ENCODE measurements around the gene SUPT3H. TPM values are rescaled to one million over a fixed set of nuclear protein-coding genes. Genes with fewer than 3 reads are reported as not detected.

Gene SUPT3H
- total RNA-seq, 3 donors from 2014 or later (not counting 1 experiment from before 2014, with no cell fraction given), result 7.3 to 10.9 (median 9.9) TPM

DNA sequence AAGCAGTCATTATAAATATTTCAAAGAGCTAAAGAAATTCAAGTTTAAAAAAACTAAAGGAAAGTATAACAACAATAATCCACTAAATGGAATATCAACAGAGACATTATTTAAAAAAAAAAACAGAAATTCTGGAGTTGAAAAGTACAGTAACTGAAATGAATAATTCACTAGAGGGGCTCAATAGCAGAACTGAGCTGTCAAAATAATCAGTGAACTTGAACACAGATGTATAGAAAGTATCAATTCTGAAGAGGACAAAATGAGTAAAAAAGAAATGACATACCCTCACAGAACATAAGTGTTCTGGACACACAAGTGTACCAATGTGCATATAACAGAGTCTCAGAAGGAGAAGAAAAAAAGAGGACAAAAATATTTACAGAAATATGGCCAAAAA lies 241.2 kb downstream of the SUPT3H start:
- ATAC-seq (no peak), DNase-seq (no peak)
- H3K4me3 ChIP-seq (ENCODE audit: low read length), result no peak overlapping the region
- H3K27ac ChIP-seq (ENCODE audit: low read length), result no peak overlapping the region
- H3K4me1 ChIP-seq (ENCODE audit: control insufficient read depth, insufficient read depth, low read length), result no peaks in the 10 kb centered on the region
- intact Hi-C loops (cut with micrococcal nuclease), result no loop called here
- Mint-ChIP-seq H3K36me3 (peaks cover 26% of the 10 kb centered on the region), H3K9me3 (peaks cover 10 to 16% of the 10 kb centered on the region in 2 donors), H3K4me3 (no peak overlapping the region), H3K27ac (no peak overlapping the region), H3K27me3 (ENCODE audit: low read depth in 2 of 2) (no peaks in the 10 kb centered on the region), H3K4me1 (no peaks in the 10 kb centered on the region)
- peaks cover 7% of the 10 kb centered on the region for H3K9me3 ChIP-seq (ENCODE audit: control insufficient read depth, insufficient read depth, low read length)
- TF ChIP-seq, protein P1, sequence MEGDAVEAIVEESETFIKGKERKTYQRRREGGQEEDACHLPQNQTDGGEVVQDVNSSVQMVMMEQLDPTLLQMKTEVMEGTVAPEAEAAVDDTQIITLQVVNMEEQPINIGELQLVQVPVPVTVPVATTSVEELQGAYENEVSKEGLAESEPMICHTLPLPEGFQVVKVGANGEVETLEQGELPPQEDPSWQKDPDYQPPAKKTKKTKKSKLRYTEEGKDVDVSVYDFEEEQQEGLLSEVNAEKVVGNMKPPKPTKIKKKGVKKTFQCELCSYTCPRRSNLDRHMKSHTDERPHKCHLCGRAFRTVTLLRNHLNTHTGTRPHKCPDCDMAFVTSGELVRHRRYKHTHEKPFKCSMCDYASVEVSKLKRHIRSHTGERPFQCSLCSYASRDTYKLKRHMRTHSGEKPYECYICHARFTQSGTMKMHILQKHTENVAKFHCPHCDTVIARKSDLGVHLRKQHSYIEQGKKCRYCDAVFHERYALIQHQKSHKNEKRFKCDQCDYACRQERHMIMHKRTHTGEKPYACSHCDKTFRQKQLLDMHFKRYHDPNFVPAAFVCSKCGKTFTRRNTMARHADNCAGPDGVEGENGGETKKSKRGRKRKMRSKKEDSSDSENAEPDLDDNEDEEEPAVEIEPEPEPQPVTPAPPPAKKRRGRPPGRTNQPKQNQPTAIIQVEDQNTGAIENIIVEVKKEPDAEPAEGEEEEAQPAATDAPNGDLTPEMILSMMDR (IDR thresholded peaks at IDR 0.05), result no peak
- no peaks in the 10 kb centered on the region for H3K36me3 ChIP-seq (ENCODE audit: control insufficient read depth, insufficient read depth, low read length)
- H3K27me3 ChIP-seq (ENCODE audit: control insufficient read depth, insufficient read depth, low read length), result no peaks in the 10 kb centered on the region

DNA sequence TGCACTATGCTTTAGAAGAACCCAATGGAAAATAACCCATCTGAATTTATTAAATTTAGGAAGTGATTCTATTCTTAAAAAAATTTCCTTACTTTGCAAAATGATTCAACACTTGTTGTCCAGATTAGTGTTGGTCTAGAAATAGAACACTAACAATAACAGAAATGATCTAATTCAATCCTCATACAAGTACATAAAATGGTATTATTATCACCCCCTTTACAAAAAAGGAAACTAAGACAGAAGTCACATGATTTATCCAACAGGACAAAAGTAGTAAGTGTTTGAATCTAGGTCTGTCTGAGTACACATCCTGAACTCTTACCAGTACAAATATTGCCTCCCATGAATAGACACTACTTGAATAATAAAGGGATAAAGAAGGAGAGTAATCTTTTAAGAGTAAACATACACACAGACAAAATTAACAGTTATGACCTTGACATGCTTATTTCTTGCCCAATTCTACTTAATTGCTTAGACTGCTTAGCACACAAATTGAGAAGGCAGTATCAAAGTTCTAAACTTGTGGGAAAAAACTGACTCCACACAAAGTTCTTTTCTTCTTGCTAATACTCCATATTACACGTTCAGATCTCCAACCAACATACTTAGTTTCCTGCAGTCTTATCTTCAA lies 245.0 kb downstream of the SUPT3H start:
- Histone ChIP-seq H3K27me3 (ENCODE audit: control insufficient read depth, insufficient read depth, low read length) (no peaks in the 10 kb centered on the region), H3K9me3 (ENCODE audit: control insufficient read depth, insufficient read depth, low read length) (no peaks in the 10 kb centered on the region), H3K4me1 (ENCODE audit: control insufficient read depth, insufficient read depth, low read length) (no peaks in the 10 kb centered on the region), H3K27ac (ENCODE audit: low read length) (no peak overlapping the region), H3K4me3 (ENCODE audit: low read length) (no peak overlapping the region), H3K36me3 (ENCODE audit: control insufficient read depth, insufficient read depth, low read length) (no peaks in the 10 kb centered on the region)
- no peak for DNase-seq
- TF ChIP-seq, protein P1 (IDR thresholded peaks at IDR 0.05), result no peak
- Mint-ChIP-seq H3K9me3 (peaks cover 8 to 14% of the 10 kb centered on the region in 2 donors), H3K4me1 (no peaks in the 10 kb centered on the region), H3K27me3 (ENCODE audit: low read depth in 2 of 2) (no peaks in the 10 kb centered on the region), H3K36me3 (peaks cover 21% of the 10 kb centered on the region), H3K27ac (no peak overlapping the region), H3K4me3 (no peak overlapping the region)
- no peak for ATAC-seq
- no CpG with 5 or more reads among the region's 1 CpG for WGBS (ENCODE audit: insufficient coverage)
- intact Hi-C loops (cut with micrococcal nuclease), result no loop called here

DNA sequence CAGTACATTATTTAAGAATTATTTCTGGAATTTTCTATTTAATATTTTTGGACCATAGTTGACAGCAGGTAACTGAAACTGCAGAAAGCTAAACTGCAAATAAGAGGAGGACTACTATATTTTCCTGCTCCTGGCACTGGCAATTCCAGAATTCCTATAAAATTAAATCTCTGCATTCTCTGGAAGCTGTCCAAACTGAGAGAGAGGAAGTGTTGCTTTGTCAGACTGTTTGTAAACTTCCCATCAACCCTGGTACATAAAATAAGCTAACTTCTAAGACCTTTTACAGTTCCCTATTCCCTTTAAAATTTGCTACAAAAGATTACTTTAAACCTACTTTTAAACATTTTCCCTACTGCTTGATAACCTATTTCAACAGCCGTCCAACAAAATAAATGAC lies 245.7 kb downstream of the SUPT3H start:
- H3K4me1 Mint-ChIP-seq, result no peaks in the 10 kb centered on the region
- Histone ChIP-seq H3K27ac (ENCODE audit: low read length) (no peak overlapping the region), H3K4me1 (ENCODE audit: control insufficient read depth, insufficient read depth, low read length) (no peaks in the 10 kb centered on the region), H3K36me3 (ENCODE audit: control insufficient read depth, insufficient read depth, low read length) (no peaks in the 10 kb centered on the region), H3K27me3 (ENCODE audit: control insufficient read depth, insufficient read depth, low read length) (no peaks in the 10 kb centered on the region), H3K4me3 (ENCODE audit: low read length) (no peak overlapping the region), H3K9me3 (ENCODE audit: control insufficient read depth, insufficient read depth, low read length) (no peaks in the 10 kb centered on the region)
- no peak overlapping the region for H3K4me3 Mint-ChIP-seq
- intact Hi-C loops (cut with micrococcal nuclease), result no loop called here
- TF ChIP-seq, protein P1 (IDR thresholded peaks at IDR 0.05), result no peak
- WGBS (ENCODE audit: insufficient coverage), result 100% methylated on average over 1 of the region's 1 CpG
- no peak overlapping the region for H3K27ac Mint-ChIP-seq
- peaks cover 8 to 14% of the 10 kb centered on the region in 2 donors for H3K9me3 Mint-ChIP-seq
- H3K27me3 Mint-ChIP-seq (ENCODE audit: low read depth in 2 of 2), result no peaks in the 10 kb centered on the region
- no peak for DNase-seq
- ATAC-seq, result no peak
- peaks cover 18% of the 10 kb centered on the region for H3K36me3 Mint-ChIP-seq

DNA sequence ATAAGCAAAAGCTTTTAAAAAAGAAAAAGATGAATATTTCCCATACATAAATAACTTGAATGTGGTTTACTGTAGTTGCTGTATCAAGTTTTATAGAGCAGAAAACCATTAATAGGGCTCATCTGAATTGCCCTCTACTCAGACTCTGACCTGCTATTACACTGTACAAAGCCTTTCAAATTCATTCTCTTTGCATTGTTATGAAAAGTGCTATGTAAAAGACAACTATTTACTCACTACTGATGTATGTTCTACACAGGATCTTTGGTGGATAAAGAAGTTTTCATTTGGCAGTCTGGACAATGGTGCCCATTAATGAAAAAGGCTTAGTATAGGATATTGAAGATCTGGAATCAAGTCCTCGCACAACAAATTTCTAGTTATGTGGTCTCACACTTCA lies 248.7 kb downstream of the SUPT3H start:
- no peak overlapping the region for H3K4me3 Mint-ChIP-seq
- intact Hi-C loops (cut with micrococcal nuclease), result no loop called here
- DNase-seq (no peak), ATAC-seq (no peak)
- H3K27ac Mint-ChIP-seq, result no peak overlapping the region
- H3K4me3 ChIP-seq (ENCODE audit: low read length), result no peak overlapping the region
- H3K9me3 Mint-ChIP-seq, result no peaks in the 10 kb centered on the region
- H3K27me3 Mint-ChIP-seq (ENCODE audit: low read depth in 2 of 2), result no peaks in the 10 kb centered on the region
- no peaks in the 10 kb centered on the region for H3K36me3 Mint-ChIP-seq
- H3K9me3 ChIP-seq (ENCODE audit: control insufficient read depth, insufficient read depth, low read length), result no peaks in the 10 kb centered on the region
- no peaks in the 10 kb centered on the region for H3K36me3 ChIP-seq (ENCODE audit: control insufficient read depth, insufficient read depth, low read length)
- H3K4me1 ChIP-seq (ENCODE audit: control insufficient read depth, insufficient read depth, low read length), result no peaks in the 10 kb centered on the region
- TF ChIP-seq, protein P1 (IDR thresholded peaks at IDR 0.05), result no peak
- H3K27ac ChIP-seq (ENCODE audit: low read length), result no peak overlapping the region
- H3K27me3 ChIP-seq (ENCODE audit: control insufficient read depth, insufficient read depth, low read length), result no peaks in the 10 kb centered on the region
- no peaks in the 10 kb centered on the region for H3K4me1 Mint-ChIP-seq
- 100% methylated on average over 1 of the region's 1 CpG for WGBS (ENCODE audit: insufficient coverage)
